HG03460 (cell line): ENCODE results near the gene NUP210L.

Experiments
- ATAC-seq: cut with Tn5 transposase; IDR thresholded peaks from one replicate; pipeline ENCODE4 v1.9.1; 2021; ENCODE audit not compliant: unreplicated experiment

The NUP210L gene

GRCh38 chr1:154154534-154155191 is at the start of gene NUP210L:
Gene NUP210L (minus strand): TSS chr1:154155073.
- no peak for ATAC-seq

- ATAC-seq, result no peak
Measured at GRCh38 chr1:154199563-154199879, 44.6 kb upstream of the NUP210L start.

GRCh38 chr1:154198756-154199562 is 44.1 kb upstream of the NUP210L start:
- no peak for ATAC-seq

- no peak for ATAC-seq
Measured at GRCh38 chr1:154193821-154194220, 38.9 kb upstream of the NUP210L start.

GRCh38 chr1:154192476-154192875 is 37.6 kb upstream of the NUP210L start:
- ATAC-seq, result no peak

- no peak for ATAC-seq
Measured at GRCh38 chr1:154191990-154192461, 37.2 kb upstream of the NUP210L start, which contains the start of gene TPM3. Gene TPM3 (minus strand): TSS chr1:154192100. CDS start chr1:154192018, 82 bp downstream.

- ATAC-seq, result no peak
Measured at GRCh38 chr1:154190550-154190949, 35.7 kb upstream of the NUP210L start.

- no peak for ATAC-seq
Measured at GRCh38 chr1:154186852-154187501, 32.1 kb upstream of the NUP210L start.

- ATAC-seq, result no peak
Measured at GRCh38 chr1:154186177-154186576, 31.3 kb upstream of the NUP210L start.

- ATAC-seq, result peak; percentile 60
Measured at GRCh38 chr1:154183046-154183915, 28.4 kb upstream of the NUP210L start.

- peak; percentile 53 for ATAC-seq
Measured at GRCh38 chr1:154182344-154183045, 27.6 kb upstream of the NUP210L start.

- ATAC-seq, result no peak
Measured at GRCh38 chr1:154181944-154182343, 27.1 kb upstream of the NUP210L start.

GRCh38 chr1:154179946-154180687 is 25.2 kb upstream of the NUP210L start:
- no peak for ATAC-seq

GRCh38 chr1:154178911-154179811 is 24.3 kb upstream of the NUP210L start:
- ATAC-seq, result no peak

GRCh38 chr1:154178013-154178412 is 23.1 kb upstream of the NUP210L start:
- ATAC-seq, result no peak

- ATAC-seq, result no peak
Measured at GRCh38 chr1:154176337-154176736, 21.5 kb upstream of the NUP210L start.

GRCh38 chr1:154174654-154175053 is 19.8 kb upstream of the NUP210L start:
- no peak for ATAC-seq

- ATAC-seq, result no peak
Measured at GRCh38 chr1:154171880-154172279, 17.0 kb upstream of the NUP210L start.

GRCh38 chr1:154171223-154171583 is 16.3 kb upstream of the NUP210L start:
- no peak for ATAC-seq
